Right lobe of liver (tissue), 6 donors: Measurements from ENCODE around the gene EXD3. TPM values are rescaled to one million over a fixed set of nuclear protein-coding genes. Genes with fewer than 3 reads are reported as not detected.
A peak's percentile ranks its signal among the peaks of the same experiment; 100 is the strongest.

ENCODE experiments used
- ATAC-seq, 4 donors: fragments of 200-7000 bp; cut with Tn5 transposase; one replicate each; pipeline ENCODE4 v1.9.1; 2020; ENCODE audit warnings: mild to moderate bottlenecking in 4 of 4, moderate library complexity in 4 of 4
- DNase-seq, 3 donors: peaks; one replicate each; pipeline ENCODE4 v3.0.0-alpha.2; 2020
- H3K27ac ChIP-seq, 3 donors: fragments of 200-600 bp; one replicate each; pipeline ENCODE4 v1.8.0; 2022
- H3K27me3 ChIP-seq, 2 donors: fragments of 200-600 bp; one replicate each; pipeline ENCODE4 v1.8.0; 2022
- H3K36me3 ChIP-seq, 4 donors: fragments of 200-600 bp; sonication (generic) in 1 of 4; one replicate each; pipeline versions ENCODE4 v1.5.1 to v1.8.0; 2017 to 2022; ENCODE audit warnings: control low read depth in 1 of 4
- H3K4me1 ChIP-seq, 4 donors: fragments of 200-600 bp; sonication (generic) in 1 of 4; one replicate each; pipeline versions ENCODE4 v1.5.1 to v1.8.0; 2017 to 2022; ENCODE audit warnings: control low read depth in 1 of 4
- H3K4me3 ChIP-seq, 3 donors: fragments of 200-600 bp; one replicate each; pipeline ENCODE4 v1.8.0; 2022
- H3K9me3 ChIP-seq, 4 donors: fragments of 200-600 bp; sonication (generic) in 1 of 4; one replicate each; pipeline versions ENCODE4 v1.5.1 to v1.8.0; 2017 to 2022; ENCODE audit warnings: control low read depth in 1 of 4
- POLR2A ChIP-seq: fragments of 450-650 bp; IDR thresholded peaks from one replicate; pipeline ENCODE4 v1.6.1; 2017; ENCODE audit warnings: antibody characterized with exemption, mild to moderate bottlenecking
- WGBS: methylation state at CpG from one replicate; pipeline ENCODE4 v1.1.6; 2018; ENCODE audit warnings: low coverage, low lambda C conversion rate; ENCODE audit not compliant: insufficient coverage; ENCODE audit errors: missing lambda C conversion rate; 5-methylcytosine and 5-hydroxymethylcytosine counted together
- intact Hi-C, 2 donors: fragments of 100-400 bp; cut with DNase I; formaldehyde crosslinking; loops; one replicate each; pipeline versions ENCODE4 v1.11.2 to v1.14.1; 2022
- total RNA-seq, 6 experiments: library from RNA; depleted of rRNA in 2 of 6; stranded (reverse); fragments of >200 nt in 2 of 6; fragmentation: NEBNext Ultra II Directional in 3 of 6; extraction: Animal tissue kit (Norgen Biotek cat#: 25700) in 3 of 6; gene quantifications; one replicate each; pipeline versions ENCODE4 v1.1.0 to v1.2.4, GENCODE V29; 2016 to 2023
- TF ChIP-seq, protein P1 (sequence below), 4 donors: fragments of 200-600 bp in 3 of 4; fragments of 450-650 bp in 1 of 4; IDR thresholded peaks; one replicate each; pipeline versions ENCODE4 v1.5.1 to v1.8.0; 2016 to 2022; ENCODE audit warnings: antibody characterized with exemption in 4 of 4, mild to moderate bottlenecking in 2 of 4
- donor health status: DM: no; HTN: yes; CAD: no.
- donor health status: DM: no; HTN: no; CAD: no.
- donor health status: DM: no; HTN: no; CAD: no.
- donor health status: DM: no; HTN: yes; CAD: no.
- donor health status: DM: no; HTN: yes; CAD: no.

Gene EXD3
- total RNA-seq, 6 experiments from 2014 or later, result 3.3 to 14.4 (median 10.6) TPM

DNA sequence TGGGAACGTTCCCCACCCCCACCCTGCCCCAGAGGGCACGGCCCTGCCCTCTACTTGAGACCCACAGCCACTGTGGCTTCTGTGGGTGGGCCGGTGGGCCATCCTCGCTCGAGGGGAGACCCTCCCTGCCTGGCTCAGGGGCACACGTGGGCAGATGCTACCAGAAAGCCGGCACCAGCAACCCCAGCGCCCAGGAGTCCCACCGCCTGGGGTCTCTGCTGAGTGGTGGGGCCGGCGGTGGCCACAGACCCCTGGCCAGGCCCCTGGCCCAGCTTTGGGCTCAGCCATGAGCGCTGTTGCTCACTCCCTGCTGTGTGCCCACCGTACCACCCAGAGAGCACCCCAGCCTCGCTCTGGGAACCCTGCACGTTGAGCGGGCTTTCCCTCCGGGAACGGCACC, 104.4 kb downstream of the EXD3 start:
- intact Hi-C loops, result no loop called here
- no peak for ATAC-seq
- Histone ChIP-seq H3K27ac (peak overlapping the region in 1 of 3 donors; percentile 16), H3K4me1 (peaks cover 0 to 4% (median 0%) of the 10 kb centered on the region in 4 donors), H3K27me3 (no peaks in the 10 kb centered on the region), H3K4me3 (no peak overlapping the region), H3K9me3 (no peaks in the 10 kb centered on the region), H3K36me3 (no peaks in the 10 kb centered on the region)
- peak in 1 of 3 donors; percentile 28 for DNase-seq
- TF ChIP-seq, protein P1, sequence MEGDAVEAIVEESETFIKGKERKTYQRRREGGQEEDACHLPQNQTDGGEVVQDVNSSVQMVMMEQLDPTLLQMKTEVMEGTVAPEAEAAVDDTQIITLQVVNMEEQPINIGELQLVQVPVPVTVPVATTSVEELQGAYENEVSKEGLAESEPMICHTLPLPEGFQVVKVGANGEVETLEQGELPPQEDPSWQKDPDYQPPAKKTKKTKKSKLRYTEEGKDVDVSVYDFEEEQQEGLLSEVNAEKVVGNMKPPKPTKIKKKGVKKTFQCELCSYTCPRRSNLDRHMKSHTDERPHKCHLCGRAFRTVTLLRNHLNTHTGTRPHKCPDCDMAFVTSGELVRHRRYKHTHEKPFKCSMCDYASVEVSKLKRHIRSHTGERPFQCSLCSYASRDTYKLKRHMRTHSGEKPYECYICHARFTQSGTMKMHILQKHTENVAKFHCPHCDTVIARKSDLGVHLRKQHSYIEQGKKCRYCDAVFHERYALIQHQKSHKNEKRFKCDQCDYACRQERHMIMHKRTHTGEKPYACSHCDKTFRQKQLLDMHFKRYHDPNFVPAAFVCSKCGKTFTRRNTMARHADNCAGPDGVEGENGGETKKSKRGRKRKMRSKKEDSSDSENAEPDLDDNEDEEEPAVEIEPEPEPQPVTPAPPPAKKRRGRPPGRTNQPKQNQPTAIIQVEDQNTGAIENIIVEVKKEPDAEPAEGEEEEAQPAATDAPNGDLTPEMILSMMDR (IDR thresholded peaks at IDR 0.05), result no peak
- TF ChIP-seq POLR2A, result no peak
- WGBS, result 90% methylated on average over 2 of the region's 18 CpGs

DNA sequence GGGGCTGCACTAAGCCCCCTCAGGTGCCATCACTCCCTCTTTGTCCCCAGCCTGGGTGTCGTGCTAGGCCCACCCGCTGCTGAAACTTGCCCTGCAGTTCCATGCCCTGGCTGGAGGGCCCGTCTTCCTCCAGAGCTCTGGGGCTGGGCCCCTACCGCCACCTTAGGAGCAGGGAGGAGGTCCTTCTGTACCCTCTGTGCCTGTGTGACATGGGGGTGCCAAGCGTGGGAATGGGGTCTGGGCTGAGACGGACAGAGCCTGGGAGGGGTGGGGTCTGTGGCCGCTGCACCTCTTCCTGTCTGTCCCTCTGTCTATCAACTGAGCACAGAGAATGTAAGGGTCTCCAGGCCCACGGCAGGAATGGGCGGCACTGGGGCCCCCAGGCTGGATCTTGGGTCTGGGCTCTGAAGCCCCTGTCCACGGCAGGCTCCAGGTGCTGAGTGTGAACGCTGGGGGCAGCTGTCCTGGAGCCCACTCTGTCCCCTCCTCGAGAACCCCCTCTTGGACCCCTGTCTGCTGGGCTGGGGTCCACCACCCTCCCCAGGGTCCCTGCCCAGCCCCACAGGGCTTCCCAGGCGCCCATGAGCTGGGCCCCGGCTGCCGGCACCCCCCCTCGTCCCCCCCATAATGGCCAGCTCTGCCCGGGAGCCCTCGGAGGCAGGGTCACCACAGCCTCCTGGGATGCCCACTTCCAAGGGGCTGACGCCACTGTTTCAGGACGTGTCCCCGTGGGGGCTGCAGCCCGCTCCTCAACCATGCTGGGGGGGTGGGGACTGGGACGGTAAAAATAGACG, 105.0 kb downstream of the EXD3 start:
- Histone ChIP-seq H3K27ac (no peak overlapping the region), H3K27me3 (no peaks in the 10 kb centered on the region), H3K4me1 (peaks cover 0 to 4% (median 0%) of the 10 kb centered on the region in 4 donors), H3K36me3 (no peaks in the 10 kb centered on the region), H3K9me3 (no peaks in the 10 kb centered on the region), H3K4me3 (no peak overlapping the region)
- ATAC-seq (no peak), DNase-seq (peak in 1 of 3 donors; percentile 52)
- intact Hi-C loops, result no loop called here
- 100% methylated on average over 1 of the region's 24 CpGs for WGBS
- no peak for TF ChIP-seq POLR2A
- TF ChIP-seq, protein P1 (IDR thresholded peaks at IDR 0.05), result no peak

DNA sequence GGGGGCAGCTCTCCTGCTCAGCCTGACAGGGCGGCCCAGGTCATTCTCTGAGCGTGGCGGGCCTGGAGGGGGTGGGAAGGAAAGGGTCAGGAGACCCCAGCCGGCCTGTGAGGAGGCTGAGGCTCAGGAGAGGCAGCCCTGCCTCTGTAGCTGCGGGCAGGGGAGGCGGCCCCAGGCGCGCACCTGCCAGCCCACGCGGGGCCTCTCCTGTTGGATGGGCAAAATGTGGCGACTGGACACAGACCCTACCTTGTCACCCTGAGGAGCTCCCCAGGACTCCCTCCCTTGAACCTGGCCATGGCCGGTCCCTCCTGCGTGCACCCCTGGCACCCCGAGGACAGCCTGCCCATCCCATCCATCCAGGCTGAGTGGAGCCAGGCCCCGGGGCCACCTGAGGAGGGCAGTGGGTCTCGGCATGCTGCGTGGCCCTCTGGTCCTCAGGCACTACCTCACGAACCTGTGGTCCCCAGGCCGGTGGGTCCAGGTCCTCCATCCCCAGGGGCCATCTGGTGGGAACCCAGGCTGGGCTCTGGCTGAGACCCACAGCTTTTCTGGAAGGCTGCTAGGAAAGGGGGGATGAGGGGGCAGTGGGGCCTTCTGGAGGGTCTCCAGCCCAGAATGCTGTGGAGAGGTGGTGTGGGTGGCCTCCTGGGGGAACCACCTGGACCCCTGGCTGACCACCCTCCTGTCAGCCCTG, 105.8 kb downstream of the EXD3 start:
- Histone ChIP-seq H3K4me1 (peaks cover 0 to 4% (median 0%) of the 10 kb centered on the region in 4 donors), H3K4me3 (no peak overlapping the region), H3K36me3 (no peaks in the 10 kb centered on the region), H3K27ac (no peak overlapping the region), H3K9me3 (no peaks in the 10 kb centered on the region), H3K27me3 (no peaks in the 10 kb centered on the region)
- TF ChIP-seq, protein P1 (IDR thresholded peaks at IDR 0.05), result no peak
- no peak for TF ChIP-seq POLR2A
- DNase-seq (peak in 1 of 3 donors; percentile 50), ATAC-seq (no peak)
- WGBS, result no CpG with 5 or more reads among the region's 19 CpGs
- intact Hi-C loops, result no loop called here

DNA sequence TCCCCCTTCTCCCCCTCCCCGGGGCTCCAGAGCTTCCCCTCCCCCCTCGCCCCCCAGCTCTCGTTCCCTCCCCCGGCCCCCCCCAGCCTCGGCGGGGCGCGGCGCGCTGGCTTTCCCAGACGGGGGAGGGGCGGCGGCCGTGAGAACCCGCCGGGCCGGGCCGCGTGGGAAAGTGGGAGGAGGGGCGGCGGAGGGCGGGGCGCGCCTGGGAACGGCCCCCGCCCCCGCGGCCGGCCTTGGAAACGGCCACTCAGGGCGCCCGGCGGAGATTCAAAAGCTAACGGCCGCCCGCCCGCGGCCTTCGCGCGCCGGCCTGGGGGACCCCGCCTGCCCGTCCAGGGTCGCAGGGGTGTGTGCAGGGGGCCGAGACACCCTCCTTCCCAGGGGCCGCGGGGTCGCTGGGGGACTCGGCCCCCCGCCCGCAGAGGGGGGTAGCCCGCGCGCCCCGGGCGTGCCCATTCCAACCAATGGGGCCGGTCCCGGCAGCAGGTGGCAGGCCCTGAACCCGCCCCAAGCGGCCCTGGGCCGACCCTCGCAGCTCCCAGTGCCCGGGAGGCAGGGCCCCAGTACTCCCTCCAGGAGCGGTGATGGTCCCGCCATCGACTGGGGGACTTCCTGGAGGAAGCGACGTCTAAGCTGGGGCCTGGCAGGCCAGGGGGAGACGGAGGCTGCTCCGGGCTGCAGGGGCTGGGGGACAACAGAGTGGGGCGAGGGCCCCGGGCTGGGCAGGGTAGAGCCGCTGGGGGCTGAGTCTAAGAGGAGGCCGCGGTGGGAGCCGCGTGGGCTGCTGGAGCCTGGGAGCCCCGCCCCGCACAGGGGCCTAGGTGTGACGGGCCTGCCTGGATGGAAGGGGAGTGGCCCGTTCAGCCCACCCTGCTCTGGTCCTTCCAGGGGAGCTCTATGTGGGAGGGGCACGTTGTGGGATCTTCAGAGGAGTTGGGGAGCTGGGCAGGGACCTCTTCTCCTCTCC, 106.7 kb downstream of the EXD3 start:
- DNase-seq (peak in 2 of 3 donors; percentile 53 to 57), ATAC-seq (peak in 3 of 4 donors; percentile 10 to 30 (median 15))
- Histone ChIP-seq H3K9me3 (no peaks in the 10 kb centered on the region), H3K4me1 (peaks cover 0 to 4% (median 0%) of the 10 kb centered on the region in 4 donors), H3K4me3 (peak overlapping the region in 1 of 3 donors; percentile 16), H3K27ac (no peak overlapping the region), H3K36me3 (no peaks in the 10 kb centered on the region), H3K27me3 (no peaks in the 10 kb centered on the region)
- intact Hi-C loops, result no loop called here
- 3% methylated on average over 7 of the region's 83 CpGs for WGBS
- no peak for TF ChIP-seq POLR2A
- TF ChIP-seq, protein P1 (IDR thresholded peaks at IDR 0.05), result no peak
